ENCODE results near the gene NDOR1.

DNA sequence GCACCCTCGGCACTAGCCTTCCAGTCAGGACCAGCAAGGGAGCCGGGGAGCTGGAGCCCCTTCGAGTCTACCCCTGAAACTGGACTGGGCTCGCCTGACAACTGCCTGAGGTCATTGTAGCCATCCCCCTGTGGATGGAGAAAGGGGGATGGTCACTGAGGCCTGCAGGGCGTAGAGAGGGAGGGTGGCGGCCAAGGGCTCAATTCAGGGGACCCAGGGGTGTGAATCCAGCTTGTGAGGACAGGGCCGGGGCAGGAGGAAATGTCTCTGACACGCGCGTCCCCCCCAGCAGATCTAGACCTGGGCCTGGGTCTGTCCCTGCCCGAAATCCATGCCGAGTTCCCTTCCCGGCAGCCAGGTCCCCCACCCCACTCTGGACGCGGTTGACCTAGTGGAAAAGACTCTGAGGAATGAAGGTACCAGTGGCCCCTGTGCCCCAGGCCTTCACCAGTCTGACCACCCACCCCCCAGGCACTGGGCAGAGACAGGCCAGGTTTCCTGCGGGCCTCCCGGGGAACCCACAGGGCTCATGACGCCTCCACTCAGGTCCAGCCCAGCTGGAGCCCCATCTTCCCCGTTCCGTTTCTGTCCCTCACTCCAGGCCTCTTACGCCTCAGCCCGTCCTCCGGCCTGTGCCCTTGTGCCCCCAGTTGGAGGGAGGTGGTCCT lies 26.0 kb downstream of the NDOR1 start:
- TF ChIP-seq, protein P1, sequence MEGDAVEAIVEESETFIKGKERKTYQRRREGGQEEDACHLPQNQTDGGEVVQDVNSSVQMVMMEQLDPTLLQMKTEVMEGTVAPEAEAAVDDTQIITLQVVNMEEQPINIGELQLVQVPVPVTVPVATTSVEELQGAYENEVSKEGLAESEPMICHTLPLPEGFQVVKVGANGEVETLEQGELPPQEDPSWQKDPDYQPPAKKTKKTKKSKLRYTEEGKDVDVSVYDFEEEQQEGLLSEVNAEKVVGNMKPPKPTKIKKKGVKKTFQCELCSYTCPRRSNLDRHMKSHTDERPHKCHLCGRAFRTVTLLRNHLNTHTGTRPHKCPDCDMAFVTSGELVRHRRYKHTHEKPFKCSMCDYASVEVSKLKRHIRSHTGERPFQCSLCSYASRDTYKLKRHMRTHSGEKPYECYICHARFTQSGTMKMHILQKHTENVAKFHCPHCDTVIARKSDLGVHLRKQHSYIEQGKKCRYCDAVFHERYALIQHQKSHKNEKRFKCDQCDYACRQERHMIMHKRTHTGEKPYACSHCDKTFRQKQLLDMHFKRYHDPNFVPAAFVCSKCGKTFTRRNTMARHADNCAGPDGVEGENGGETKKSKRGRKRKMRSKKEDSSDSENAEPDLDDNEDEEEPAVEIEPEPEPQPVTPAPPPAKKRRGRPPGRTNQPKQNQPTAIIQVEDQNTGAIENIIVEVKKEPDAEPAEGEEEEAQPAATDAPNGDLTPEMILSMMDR (IDR thresholded peaks at IDR 0.05; ENCODE audit: low read length): no peak
- no peak for TF ChIP-seq EZH2 (IDR thresholded peaks at IDR 0.05; ENCODE audit: borderline replicate concordance, low read length)

Measured in OCI-LY1 (cell line).